Activated CD4-positive, CD25-positive, alpha-beta regulatory T cell treated with anti-CD3 and anti-CD28 coated beads, Interleukin-2, amount 50 U/mL, for 24 hours (primary cell): ENCODE results near the gene ADISSP.

Experiments
- ATAC-seq, 2 donors: fragments of 150-1000 bp; cut with Tn5 transposase; one replicate each; pipeline ENCODE4 v1.10.0; 2021; ENCODE audit warnings: mild to moderate bottlenecking in 1 of 2, moderate library complexity in 1 of 2

The ADISSP gene

DNA sequence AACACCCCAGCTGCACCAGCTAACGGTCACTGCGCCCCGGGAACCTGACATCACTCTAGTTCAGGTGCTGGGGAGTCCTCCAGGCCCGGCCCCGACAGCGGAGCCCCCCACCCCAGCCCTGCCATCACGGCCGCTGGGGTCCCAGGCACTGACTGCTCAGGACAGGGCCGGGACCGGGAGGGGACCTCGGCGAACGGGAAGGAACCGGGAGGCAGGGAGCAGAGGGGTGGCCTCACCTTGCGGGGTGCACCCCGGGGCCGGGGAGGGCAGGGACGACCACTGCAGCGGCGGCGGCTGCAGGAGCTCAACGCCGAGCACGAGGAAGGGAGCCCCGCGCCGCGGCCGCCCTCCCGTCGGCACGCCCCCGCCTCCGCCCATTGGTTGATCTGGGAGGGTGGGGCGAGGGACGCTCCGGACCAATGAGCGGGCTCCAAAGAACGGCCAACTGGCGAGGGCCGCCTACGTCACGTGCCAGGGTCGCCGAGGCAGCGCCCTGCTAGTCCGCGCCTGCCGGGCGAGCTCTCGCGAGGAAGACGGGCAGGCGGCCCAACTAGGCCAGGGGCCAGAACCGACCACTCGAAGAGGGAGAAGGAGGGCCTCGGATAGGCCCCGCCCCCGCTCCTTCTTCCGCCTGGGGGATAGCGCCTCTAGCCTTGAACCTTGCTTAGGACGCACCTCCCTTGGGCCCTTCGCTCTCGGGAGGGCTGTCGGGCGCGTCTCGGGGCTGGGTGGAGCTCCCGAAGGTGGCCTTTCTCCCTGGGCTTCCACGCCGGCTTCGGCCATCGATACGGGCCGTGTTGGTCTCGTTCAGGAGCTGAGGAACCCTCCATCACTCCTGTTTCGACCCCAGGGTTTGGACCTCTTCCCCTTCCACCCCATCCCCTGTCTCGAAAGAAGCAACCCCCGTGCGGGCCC lies at the start of gene ADISSP:
ADISSP (minus strand) TSS at position 327 of the 915 bp plus-strand sequence. CDS start 7,653 bp downstream, outside the sequence.
- peak; percentile 92 to 93 for ATAC-seq

DNA sequence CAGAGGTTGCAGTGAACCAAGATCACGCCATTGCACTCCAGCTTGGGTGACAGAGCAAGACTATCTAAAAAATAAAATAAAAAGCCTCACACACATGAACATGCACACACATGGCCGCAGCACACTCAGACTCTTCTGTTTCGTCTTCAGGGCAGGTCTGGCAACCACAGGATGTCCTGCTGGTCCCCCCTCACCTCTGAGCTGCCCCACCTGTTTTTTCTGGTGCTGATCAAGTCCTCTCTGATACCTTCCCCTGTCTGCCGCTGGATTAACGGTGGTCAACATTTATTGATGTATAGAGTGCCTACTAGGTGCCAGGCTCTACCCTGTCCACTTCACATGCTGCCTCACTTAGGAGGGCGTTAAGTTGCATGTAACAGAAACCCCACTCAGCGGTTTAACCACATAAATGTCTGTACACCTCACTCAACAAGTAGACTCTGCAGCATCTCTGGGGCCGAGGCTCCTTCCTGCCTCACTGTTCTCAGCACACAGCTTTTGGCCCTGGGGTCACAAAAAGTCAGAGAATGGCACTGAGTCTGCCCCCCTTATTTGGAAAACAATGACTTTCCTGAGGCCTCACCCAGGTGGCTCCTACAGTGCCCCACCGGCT lies 48.3 kb upstream of the ADISSP start:
- ATAC-seq = no peak

DNA sequence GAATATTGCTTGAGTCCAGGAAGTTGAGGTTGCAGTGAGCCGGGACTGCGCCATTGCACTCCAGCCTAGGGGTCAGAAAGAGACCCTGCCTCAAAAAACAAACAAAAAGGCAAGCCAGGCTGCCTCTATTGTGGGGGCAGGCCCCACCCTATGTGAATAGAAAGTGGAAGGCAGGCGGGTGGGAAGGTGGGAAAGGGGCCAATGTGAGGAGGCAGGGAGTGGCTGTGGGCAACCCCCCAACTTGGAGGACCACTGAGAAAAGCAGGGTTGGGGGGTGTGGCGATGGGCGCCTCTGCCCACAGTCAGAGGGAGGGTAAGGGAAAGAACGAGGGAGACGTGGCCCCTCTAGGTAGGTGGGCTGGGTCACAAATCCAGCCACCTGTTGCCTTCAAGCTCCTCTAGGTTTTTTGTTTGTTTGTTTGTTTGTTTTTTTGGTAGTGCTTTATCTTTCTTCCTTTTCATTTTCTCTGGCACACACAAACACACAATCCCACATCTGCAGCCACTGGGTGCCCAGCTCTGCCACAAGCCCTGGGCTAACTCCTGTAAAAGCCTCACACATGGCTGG lies 47.5 kb upstream of the ADISSP start:
- no peak for ATAC-seq

DNA sequence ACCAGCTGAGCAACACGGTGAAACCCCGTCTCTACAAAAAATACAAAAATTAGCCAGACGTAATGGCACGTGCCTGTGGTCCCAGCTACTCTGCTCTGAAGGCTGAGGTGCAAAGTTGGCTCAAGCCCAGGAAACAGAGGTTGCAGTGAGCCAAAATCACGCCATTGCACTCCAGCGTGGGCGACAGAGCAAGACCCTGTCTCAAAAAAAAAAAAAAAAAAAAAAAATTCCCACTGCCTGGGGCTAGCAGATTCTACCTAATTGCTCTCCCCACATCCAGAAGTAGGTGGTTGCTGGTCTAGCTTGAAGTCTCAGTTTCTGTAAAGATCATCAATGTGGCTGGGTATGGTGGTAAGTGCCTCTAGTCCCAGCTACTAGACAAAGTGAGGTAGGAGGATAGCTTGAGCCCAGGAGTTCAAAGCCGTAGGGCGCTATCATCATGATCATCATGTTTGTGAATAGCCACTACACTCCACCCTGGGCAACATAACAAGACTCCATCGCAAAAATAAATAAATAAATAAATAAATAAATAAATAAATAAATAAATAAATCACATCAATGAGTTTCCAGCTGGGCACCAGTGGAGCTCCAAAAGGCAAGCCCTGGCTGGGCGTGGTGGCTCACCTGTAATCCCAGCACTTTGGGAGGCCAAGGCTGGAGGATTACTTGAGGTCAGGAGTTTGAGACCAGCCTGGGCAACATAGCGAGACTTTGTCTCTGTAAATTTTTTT lies 46.5 kb upstream of the ADISSP start:
- no peak for ATAC-seq

DNA sequence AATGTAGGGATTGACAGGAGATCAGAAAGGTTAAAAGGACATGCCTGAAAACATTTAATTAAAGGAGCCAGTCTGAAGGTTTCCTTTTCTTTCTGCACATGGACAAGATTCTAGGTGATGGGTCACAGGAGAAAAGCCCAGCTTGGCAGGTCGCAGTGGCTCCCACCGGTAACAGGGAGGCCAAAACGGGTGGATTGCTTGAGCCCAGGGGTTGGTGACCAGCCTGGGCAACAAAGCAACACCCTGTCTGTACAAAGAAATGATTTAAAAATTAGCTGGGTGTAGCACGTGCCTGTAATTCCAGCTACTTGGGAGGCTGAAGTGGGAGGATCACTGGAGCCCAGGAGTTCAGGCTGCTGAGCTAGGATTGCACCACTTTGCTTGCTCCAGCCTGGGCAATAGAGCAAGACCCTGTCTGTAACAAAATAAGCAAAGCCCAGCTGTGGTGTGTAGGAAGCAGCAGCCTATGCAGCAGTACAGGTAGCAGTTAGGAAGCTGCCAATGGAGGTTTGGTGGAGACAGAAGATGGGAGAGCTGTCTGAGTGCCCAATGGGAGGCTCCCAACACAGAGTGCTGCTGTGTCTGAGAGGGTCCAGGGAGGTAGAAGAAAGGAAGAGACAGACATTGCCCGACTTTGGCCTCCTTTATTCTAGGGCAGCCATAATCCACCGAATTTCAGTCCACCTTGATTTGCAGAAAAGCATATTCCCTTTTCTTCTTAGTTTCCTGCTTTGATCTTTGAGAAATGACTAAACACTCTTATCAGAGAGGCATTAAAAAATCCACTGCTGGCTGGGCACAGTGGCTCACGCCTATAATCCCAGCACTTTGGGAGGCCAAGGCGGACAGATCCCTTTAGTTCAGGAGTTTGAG lies 45.7 kb upstream of the ADISSP start:
- ATAC-seq = no peak

DNA sequence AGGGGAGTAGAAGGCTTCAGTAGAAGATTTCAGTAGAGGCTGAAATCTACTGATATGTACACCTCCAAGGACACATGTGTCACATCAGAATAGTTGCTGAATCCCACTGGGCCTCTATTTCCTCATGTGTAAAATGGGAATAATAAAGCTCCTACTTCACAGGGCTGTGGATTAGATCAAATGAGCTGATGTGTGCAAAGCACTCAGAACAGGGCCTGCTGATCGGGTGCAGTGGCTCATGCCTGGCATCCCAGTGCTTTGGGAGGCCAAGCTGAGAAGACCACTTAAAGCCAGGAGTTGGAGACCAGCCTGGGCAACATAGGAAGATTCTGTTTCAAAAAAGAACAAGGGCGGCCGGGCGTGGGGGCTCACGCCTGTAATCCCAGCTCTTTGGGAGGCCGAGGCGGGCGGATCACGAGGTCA lies 44.7 kb upstream of the ADISSP start:
- ATAC-seq = no peak

DNA sequence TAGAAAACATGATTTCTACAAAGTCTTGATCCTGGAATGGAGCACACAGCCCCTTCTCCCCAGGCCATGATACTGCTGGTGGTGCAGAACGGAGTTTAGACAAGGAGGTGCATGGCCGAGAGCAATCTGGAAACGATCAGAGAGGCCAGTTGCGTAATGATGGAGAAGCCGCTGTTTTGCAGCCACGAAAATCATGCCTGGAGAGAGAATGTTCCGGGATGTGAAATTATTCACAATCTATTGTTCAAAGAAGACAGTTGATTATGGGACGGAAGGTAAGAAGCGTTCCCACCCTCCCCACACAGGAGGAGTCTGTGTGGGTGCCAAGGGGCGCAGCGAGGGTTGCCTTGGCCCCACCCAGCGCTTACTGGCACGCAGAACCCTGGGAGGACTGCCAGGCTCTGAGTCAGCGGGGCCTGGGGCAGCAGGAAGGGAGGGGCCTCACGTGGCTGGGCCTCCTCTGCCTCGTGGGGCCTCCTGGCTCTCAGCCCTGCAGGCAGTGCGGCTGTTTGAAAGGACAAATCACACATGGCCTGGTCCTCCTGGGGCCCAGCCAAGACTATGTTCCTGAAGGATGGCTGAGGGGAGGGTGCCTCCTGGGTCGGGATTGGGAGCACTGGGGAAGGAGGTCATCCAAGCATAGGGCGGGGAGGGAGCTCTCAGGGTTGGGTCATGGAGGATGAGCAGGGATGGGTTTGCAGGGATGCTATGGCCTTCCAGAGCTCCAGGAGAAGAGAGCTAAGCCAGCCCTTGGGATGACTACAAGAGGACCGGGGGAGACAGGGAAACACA lies 44.1 kb upstream of the ADISSP start:
- peak; percentile 95 for ATAC-seq

DNA sequence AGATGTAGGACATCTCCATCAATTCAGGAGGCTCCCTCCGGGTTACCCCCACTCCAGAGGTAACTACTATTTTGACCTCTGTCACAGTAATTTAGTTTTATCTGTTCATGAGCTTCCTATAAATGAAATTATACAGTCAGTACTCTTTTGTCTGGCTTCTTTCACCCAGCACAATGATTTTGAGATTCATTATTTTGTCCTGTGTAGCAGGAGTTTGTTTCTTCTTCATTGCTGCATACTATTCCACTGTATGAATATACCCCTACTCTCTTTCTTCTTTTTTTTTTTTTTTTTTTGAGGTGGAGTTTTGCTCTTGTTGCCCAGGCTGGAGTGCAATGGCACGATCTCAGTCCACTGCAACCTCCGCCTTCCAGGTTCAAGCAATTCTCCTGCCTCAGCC lies 41.0 kb upstream of the ADISSP start:
- ATAC-seq = no peak

DNA sequence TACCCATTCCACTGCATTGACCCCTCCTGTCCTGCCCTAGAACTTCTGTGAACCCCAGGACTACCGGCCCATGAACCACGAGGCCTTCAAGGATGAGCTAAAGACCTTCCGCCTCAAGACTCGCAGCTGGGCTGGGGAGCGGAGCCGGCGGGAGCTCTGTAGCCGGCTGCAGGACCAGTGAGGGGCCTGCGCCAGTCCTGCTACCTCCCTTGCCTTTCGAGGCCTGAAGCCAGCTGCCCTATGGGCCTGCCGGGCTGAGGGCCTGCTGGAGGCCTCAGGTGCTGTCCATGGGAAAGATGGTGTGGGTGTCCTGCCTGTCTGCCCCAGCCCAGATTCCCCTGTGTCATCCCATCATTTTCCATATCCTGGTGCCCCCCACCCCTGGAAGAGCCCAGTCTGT lies 37.2 kb upstream of the ADISSP start:
- no peak for ATAC-seq

DNA sequence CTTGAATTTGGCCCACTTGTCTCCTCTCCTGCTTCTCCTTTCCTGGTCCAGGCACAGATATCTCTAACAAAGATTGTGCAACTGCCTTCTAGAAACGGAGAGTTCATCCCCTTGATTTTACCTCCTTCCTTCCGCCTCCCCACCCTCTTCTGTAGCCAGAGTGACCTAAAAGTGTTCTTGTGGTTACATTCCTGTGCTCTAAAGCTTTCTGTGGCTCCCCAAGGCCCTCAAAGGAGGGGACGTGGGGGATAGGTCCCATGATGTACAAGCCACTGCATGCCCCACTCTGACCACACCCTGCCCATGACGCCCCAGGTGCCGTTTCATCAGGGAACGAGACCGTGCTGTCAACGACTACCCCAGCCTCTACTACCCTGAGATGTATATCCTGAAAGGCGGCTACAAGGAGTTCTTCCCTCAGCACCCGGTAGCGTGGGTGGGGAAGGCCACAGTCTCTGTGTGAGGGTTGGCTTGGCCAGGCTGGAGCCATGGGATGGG lies 36.8 kb upstream of the ADISSP start:
- ATAC-seq = no peak

DNA sequence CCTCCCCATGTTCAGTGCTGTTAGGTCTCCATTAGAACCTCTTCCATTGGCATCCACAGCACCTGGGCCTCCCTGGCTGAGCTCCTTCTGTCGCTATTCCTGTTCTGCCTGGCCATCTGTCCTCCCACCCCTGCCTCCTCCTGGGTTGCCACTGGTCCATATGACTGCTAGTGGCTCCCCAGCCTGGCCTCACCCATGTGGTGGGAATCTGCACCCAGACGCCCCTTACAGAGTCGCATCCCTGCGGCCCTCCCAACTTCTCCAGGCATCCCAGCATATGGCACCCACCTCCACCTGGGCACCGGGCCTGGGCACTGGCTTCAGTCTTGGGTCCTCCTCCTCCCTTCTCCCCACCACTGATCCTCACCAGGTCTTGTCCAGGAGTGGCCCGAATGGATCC lies 36.3 kb upstream of the ADISSP start:
- no peak for ATAC-seq

DNA sequence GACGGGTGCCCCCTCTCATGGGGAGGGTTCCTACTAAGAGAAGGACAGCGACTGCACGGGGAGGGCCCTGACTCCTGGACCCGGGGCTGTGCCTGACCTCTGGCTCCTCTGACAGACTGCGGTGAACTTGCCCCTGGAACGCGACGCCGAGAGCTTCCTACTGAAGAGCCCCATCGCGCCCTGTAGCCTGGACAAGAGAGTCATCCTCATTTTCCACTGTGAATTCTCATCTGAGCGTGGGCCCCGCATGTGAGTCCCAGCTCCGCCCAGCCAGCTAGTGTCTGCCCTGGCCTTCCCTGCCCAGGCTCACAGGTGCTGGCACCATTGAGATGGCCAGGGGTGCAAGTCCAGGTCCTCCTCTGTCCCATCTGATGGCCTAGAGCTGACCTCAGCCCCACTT lies 35.7 kb upstream of the ADISSP start:
- ATAC-seq = no peak

DNA sequence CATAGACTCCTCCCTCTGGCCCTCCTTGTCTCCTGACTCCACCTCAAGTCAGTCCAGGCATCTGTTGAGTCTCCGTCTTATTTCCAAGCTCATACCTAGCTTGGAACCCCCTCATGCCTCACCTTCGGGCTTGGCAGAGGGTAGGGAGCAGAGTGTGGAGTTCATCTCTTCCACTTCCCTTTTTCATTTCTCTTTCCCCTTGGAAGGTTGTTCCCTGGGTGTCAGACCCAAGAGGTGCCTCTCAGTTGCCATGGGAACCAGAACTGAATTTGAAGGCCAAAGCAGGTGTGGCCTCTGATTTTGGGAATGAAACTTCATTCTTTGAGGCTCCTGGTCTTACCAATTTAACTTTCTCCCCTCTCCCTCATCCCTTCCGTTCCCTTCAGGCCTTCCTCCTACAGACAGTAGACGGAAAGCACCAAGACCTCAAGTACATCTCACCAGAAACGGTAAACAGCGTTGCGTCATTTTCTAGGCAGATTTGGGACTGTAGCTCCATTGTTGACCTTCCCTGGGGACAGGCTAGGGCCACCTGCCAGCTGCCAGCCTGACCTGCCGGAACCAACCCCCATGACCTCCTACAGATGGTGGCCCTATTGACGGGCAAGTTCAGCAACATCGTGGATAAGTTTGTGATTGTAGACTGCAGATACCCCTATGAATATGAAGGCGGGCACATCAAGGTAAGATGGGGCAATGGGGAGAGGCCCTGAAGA lies 35.1 kb upstream of the ADISSP start:
- no peak for ATAC-seq

DNA sequence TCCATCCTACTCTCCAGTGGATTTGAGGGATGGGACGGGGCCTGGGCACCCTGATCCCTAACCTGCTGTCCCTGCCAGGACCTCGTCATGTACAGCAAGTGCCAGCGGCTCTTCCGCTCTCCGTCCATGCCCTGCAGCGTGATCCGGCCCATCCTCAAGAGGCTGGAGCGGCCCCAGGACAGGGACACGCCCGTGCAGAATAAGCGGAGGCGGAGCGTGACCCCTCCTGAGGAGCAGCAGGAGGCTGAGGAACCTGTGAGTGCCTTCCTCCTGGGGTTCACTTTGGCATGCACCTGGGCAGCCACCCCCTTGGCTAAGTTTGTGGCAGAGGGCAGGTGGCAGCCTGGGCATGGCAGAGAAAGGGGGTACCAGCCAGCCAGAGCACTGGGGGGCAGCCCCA lies 34.3 kb upstream of the ADISSP start:
- no peak for ATAC-seq

DNA sequence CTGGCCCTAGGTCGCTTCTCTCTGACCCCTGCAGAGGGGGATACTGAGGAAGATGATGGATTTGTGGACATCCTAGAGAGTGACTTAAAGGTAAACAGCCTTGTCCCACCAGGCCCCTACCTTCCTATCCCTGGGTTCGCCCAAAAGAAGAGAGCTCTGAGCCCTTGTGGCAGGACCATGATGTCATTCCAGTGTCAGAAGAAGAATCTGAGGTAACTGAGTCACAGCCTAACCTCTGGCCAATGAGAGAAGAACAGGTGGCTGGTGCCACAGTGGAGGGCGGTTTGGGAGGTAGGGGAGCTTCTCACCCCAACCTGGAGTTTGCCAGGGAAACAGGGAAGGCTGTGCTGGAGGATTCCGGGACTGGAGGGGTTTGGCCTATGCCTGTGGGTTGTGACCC lies 33.7 kb upstream of the ADISSP start:
- ATAC-seq = peak; percentile 39 to 55

DNA sequence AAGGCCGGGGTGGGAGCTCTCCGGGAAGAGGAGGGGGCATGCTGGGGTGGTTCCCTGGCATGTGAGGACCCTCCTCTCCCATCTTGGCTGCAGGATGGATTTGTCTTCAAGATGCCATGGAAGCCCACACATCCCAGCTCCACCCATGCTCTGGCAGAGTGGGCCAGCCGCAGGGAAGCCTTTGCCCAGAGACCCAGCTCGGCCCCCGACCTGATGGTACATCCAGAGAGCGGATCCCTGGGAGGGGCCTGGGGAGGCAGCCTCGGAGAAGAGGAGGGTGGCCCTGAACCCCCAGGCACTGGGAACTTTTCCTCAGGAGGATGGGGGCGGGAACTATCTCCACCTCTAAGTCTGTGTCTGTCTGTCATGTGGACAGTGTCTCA lies 33.3 kb upstream of the ADISSP start:
- ATAC-seq = no peak

DNA sequence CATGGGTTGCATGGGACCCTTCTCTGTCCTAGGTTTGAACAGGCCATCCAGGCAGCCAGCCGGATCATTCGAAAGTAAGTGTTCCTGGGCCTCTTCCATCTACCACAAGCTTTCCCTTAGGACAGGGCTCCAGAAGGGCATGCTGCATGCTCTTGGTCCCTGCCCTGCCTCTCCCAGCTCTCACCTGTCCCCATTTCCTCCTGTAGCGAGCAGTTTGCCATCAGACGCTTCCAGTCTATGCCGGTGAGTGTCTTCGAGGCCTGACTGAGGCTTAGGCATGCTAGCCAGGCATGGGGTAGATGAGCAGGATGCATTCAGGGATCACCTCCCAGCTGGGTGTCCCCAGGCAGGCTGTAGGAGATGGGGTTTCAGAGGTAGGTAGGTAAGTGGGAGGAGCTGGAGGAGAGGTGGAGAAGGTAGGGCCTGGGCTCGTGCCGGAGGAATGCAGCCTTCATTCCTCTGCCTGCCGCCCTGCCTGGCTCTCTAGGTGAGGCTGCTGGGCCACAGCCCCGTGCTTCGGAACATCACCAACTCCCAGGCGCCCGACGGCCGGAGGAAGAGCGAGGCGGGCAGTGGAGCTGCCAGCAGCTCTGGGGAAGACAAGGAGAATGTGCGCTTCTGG lies 32.8 kb upstream of the ADISSP start:
- ATAC-seq = no peak

DNA sequence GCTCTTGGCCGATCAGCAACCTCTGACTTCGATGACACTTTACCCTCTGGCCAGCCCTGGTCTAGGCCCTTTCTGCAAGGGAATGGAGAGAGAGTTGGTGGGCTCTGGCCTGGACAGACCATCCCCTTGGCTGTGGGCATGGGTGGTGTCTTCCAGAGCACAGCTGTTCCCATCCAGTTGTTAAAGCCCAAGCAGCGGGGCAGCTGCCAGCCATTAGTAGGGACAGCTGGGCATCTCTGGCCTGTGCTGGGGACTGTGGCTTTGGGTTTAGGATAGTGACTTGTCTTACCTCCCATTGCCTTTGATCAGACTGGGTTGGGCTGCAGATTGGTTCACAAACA lies 31.3 kb upstream of the ADISSP start:
- no peak for ATAC-seq

DNA sequence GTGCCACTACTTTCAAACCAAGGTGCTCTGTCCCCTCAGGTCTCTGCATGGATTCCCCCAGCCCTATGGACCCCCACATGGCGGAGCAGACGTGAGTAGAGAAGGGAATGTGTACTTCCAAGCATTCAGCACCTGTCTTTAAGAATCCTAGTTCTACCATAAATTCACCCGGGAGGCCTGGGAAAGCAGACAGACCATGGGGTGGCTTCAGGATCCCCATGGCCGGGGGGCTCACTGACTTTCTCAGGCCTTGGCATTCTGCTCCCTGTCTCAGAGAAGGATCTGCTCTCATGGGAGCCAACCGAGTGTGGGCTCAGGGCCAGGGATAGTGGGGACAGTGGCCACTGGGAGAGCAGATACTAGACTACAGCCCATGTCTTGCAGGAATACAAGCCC lies 30.8 kb upstream of the ADISSP start:
- no peak for ATAC-seq
